DMS53 treated with DMSO at 0.1 percent for 48 hours (cell line): Measurements from ENCODE around the gene PTPRT.

Experiments
- DNase-seq: peaks from one replicate; lab custom pipeline; 2025; ENCODE audit not compliant: unreplicated experiment; lab: John Stamatoyannopoulos, UW

The PTPRT gene

DNA sequence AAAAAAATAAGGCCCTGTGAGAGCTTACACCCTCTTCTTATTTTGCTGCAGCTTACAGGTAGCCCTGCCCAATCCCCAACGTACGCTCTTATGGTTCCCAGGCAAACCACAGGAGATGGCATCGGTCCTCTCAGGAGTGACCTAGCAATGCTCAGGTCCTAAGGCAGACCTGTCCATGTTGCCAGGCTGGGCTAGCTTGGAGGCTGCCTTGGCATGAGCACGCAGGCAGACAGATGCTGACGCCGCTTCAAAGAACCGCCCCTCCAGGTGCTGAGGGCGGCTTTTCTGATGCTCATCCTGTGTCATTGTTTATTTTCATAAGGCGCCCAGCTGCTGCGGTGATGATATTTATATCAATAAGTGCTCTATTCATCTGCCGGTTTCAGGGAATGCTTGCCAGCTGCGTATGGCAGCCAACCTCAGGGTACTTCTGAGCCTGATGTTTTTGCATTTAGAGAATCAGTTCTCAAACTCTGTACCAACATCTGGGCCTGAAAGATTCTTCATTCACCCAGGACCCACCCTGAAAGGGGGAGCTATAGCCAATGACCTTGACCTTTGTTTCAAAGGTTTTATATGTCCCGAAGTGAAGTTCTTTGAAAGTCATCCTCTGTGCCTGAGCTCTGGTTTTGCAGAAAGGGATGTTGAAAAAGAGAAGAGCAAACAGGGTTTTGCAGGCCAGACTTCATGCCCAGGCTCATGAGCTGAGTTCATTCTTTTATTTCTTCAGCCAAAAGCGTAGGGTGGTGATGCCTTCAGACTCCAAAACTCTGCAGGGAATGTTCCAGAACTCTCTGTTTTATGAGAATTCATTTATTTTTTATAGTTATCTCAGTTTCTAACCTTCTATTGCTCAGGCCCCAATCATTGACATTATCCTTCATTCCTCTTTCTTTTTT, 1095.9 kb downstream of the PTPRT start:
- peak; percentile 33 for DNase-seq

DNA sequence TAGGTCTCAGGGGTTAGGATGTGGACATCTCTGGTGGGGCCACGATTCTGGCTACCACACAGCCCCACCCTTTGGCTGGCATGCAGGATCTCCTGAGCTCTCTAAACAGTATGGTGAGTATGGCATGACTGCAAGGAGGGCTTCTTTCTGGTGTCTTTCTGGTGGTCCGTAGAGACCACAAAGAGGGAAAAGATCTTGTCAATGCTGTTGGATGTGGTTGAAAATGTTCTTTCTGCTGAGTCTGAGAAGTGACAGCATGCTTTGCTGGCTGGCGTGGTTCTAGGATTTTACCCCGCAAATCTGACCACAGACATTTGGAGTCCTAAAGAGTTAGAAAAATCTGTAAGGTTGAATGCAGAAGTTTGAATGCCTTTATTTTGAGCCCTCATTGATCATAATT, 1096.7 kb downstream of the PTPRT start:
- DNase-seq: no peak

DNA sequence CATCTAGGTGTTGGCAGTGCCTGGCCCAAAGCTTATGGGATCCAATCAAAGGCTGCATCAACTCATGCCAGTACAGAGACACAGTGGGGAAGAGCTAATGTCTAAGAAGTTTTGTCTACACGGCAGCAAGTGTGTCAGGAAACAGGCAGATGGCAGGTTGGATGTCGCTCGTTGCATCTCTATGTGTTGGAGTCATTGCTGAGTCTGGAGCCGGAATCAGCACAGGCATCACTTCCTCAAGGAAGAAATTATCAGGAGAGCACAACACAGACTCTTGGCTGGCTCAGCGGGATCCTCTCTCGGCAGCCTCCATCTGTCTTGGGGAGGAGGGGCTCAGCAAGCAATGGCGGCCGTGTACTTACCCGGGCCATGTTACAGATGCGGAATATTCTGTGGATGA, 1104.3 kb downstream of the PTPRT start:
- DNase-seq: no peak

DNA sequence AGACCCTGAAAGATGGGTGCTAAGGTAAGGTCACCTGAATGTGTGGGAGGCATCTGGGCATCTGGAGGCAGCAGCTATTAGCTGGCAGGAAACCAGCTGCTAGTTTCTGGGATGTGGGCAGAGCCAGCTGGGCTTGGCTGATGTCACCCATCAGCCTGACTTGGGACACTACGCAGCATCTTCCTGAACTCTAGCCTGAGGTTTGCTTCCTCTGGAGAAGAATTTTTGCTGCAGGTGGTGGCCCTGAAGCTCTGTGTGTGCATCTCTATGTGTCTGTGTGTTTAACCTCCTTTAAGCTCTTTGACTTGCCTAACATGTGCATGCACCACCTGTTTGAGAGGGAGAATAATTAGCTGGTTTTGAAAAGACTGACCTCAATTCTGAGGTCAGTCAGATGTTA, 1106.4 kb downstream of the PTPRT start:
- DNase-seq: no peak

DNA sequence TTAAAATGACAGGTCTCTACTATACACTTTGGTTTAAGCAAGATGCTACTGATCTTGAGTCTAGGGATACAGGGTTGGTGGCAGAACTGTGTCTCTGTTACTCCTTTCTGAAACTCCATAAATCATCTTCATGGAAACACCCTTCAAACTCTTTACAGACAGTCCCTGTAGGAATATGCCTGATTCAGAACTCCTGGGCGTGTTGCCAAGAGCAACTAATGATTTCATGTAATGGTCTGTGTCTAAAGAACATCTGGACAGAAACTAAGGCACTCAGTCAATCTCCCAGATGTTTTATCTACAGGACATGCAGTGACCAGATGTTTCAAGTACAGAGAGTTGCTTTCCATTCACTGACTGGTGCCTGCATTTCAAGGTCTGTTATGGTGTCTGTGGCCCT, 1107.1 kb downstream of the PTPRT start:
- DNase-seq: no peak

DNA sequence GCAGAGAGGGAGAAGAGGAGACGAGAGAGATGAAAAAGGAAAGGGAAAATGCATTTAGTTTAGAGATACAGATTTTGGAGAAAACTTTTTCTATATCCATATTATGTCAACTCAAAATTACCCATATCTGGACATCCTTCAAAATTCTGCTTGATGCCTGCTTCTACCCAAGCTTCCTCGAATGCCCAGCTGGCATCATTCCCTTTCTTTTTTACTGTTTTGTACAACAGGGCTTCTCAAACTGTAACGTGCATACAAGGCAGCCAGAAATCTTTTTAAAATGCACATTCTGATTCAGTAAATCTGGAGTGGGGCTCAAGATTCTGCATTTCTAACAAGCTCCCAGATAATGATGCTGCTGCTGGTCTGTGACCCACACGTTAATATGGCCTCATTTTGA, 1108.8 kb downstream of the PTPRT start:
- DNase-seq: no peak

DNA sequence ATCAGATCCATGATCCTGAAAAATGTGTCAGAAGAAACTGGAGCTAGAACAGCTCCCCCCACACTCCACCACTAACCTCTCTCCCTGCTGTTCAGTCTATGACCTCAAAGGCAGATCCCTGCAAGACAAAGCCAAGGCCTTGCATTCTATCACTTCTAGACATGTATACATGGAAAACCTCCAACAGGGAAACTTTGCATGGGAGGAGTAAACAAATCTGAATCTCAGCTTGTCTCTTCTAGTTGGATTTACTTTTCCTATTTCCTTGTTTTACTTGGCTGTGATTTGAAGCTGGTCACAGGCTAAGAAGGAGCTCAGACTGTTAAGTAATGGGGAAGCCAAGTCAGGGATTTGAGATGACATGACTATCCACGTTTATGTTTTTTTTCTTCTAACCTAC, 1114.8 kb downstream of the PTPRT start:
- no peak for DNase-seq

DNA sequence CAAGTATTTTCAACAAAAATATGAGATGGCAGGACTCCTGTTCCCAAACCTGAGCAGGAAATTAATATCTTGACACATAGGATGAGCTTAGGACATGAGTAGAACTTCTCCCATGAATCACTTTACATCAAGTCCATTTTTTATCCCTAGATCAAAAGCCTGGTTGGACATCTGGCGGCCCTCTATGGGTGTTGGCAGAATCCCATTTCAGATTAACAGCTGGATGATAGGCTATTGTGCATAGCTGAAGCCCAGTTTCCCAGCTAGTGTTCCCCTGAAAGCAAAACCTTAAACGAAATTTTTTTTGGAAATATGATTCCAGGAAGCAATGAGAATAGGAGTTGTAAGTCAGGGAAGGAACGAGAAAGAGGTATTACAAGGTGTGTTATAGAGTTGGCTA, 1122.1 kb downstream of the PTPRT start:
- DNase-seq: no peak

DNA sequence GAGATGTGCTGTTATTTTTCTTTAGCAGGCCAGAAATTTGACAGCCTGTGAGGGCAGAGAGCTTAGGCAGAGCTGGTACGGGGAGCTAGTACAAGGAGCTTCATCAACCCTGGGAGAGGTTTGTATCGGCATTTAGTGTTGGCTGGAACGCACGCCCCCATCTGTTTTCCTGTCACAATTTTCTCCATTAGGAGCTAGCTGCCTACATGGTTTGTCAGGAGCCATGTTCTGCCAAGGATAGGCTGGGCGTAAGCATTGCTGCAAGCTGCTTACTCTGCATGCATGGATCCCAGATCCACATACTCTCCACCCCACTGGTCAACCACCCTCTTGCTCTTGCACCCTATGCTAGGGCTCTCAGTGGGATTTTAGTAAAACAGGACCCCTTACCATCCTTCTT, 1122.5 kb downstream of the PTPRT start:
- no peak for DNase-seq

DNA sequence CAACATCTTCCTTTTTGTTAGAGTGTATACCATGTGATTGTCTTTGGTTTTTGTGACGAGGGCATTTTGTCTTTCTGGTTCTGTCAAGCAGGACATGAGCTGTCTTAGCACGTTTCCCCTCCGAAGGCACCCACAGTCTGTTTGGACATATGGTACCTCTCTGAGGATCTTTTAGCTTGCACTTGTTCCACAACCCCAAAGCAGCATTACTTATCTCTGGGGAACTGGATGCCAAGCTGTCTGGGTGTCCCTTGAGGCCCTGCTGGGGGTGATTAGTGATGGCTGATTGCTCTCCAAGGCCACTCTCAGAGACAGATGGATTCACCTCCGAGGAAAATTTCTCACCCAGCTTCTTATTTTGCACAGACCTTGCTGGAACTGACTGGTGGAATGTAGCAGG, 1126.6 kb downstream of the PTPRT start:
- no peak for DNase-seq

DNA sequence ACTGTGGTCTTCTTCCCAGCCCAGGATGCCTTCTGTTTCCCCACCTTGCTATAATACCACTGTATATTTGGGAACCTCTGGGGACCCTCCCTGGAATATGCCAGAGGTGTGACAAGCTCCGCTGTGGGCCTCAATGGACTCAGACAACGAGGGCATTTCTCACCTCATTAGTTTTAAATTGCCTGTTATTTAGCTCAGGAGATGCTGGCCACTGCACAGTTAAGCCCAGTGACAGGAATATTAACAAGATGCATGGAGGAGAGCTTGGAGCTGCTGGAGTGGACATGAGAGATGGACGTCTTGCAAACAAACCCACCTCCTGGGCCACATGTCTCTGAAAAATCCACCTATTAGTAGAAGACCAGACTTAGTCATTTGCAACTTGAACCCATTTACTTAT, 1136.4 kb downstream of the PTPRT start:
- DNase-seq: no peak

DNA sequence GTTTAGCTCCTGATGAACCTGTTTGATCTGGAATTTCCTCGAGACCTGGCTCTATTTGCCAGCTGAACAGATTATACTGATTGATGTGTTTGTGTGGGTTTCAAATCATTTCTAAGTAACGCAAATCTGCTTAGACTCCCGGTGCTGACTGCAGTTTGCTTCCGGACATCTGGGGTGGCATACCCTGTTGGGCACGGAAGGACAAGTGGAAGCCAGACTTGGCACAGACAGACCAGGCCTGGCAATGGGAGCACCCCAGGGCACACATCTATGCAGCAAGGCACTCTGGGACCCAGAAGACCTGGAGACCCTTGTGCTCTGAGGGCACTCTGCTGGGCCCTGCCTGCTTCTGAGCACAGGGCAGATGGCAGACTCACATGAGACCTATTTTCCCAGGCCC, 1137.8 kb downstream of the PTPRT start:
- DNase-seq: no peak

DNA sequence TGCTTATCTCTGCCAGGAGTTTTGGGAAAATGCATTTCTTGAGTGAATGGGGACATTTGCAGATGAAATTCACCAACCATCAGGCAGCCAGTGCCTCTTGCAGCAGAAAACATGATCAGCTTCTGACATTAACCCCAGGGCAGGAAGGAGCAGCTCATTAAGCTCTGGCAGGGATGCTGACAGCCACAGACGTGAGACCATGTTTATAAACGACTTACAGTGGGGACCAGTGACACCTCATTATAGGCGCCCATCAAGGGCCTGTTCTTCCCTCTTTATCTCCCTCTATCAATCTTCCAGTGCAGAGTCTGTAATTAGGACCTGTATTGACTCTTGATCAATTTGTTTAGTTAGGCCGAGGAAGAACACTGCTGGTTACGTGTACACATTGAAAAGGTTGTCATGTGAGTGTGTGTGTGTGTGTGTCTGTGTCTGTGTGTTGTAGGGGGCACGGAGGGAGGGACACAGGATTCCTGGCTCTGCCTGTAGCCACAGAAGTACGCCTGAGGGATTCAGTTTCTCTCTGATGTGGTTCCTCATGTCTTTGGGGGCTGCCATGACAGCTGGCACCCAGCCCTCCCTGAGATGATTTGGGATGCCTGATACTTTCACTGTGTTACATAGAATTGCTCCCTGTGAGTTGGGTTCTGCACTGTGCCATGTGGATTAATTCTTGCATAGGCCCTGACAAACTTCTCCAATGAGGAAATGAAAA, 1143.2 kb downstream of the PTPRT start:
- DNase-seq: no peak

DNA sequence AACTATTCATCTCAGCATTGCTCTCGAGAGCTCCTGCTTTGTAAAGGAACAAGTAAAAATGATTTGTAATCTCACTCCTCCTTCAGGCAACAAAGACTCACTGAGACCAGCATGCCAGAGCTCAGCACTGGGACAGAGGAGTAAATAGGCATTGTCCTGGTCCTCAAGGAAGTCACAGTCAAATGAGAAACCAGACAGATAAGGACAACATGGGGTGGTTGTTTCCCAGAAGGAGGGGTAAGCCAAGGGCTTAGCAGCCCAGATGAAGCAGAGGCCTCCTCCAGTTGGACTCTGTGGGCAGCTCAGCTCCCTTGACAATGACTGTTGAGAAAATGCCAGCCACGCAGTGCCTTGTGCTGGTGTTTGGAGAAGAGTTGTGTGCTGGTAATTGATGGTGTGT, 1145.8 kb downstream of the PTPRT start:
- no peak for DNase-seq

DNA sequence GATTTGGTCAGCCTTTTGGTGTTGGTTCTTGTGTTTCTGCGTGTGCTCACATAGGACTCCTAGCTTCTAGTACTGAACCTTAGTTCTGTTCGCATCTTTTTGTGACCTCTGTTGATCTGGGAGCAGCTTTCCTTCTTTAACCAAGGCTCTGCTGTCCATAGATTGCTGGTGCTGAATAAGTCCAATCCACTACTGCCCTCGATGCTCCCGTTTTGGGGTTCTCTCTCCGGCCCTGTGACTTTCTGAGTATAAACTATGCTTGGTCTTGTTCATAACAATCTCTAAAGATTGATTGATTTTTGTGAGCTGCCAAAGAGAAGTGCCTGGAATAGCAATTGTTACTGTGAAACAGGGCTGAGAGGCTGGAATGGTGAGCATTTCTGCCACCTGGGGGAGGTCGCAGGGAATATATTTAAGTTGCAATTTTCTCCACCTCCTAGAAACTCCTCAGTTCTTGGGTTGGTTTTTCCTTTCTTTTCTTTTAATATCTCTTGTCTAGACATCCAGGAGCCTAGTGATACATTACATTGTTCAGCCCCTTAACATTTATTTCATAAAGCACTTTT, 1148.6 kb downstream of the PTPRT start:
- no peak for DNase-seq

DNA sequence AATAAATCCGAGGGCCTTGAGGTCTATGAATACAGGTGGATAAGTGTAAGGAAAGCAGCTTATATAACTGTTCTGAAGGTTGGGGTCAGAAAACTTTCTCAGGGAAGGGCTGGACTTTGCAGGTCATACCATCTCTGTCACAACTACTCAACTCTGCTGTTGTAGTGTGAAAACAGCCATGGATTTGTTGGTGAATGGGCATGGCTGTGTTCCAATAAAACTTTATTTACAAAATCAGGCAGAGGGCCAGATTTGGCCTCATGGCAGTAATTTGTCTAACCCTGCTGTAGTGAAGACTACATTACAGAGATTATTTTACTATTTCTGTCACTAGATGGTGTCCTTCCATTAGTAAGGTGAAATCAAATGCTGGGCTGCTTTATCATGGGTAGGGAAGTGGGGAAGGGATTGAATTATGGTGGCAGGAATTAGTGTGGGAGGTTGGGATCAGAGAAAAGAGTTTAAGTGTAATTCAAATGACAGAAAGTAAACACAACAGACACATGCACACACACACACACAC, 1161.9 kb downstream of the PTPRT start:
- DNase-seq: no peak

DNA sequence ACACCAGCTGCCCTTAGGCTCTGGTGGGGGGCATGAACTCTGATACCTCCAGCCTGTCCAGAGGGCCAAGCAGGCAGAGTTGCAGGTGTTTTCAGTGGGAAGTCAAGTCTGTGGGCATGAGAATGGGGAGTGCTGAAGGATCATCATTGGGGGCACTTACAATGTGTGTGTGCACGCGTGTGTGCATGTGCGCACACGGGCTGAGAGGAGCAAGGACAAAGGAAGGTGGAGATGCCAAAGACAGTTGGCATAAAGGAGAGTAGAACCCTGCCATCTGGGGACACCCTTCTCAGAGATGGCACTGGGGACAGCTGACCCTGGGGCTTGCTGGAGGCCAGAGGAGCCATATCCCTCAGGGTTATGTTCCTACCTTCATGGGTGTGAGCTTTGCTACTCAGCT, 1163.1 kb downstream of the PTPRT start:
- no peak for DNase-seq

DNA sequence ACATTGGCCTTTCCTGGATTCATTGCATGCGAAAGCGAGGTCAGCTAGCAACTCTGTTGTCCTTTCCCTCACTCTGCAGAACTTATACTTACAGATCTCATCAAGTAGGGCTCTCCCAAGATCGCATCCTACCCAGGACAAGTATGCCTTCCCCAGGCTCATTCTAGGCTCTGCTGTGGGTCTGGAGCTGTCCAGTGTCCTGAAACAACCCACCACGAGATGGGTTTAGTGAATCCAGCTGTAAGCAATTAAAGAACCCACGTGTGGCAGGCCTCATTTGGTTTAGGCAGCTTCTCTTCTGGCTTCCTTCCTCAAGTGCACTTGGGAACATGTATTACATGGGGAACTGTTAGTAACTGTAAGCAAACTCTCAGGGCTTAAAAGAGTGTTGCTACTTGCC, 1165.1 kb downstream of the PTPRT start:
- DNase-seq: no peak
